ENCODE data around the gene CHN1.

The CHN1 gene

GRCh38 chr2:174863183-174863582, 142.0 kb downstream of the CHN1 start:
- DNase-seq, result no peak

- DNase-seq, result no peak
These were observed 145.5 kb downstream of the CHN1 start for GRCh38 chr2:174859563-174860169.

- DNase-seq, result no peak
These were observed 146.4 kb downstream of the CHN1 start for GRCh38 chr2:174858745-174859144.

- DNase-seq, result no peak
These were observed 148.7 kb downstream of the CHN1 start for GRCh38 chr2:174856447-174856846.

- no peak for DNase-seq
These were observed 157.9 kb downstream of the CHN1 start for GRCh38 chr2:174846941-174847938.

GRCh38 chr2:174846218-174846617, 159.0 kb downstream of the CHN1 start:
- no peak for DNase-seq

GRCh38 chr2:174844295-174844708, 160.9 kb downstream of the CHN1 start:
- DNase-seq, result peak in 1 of 2 experiments; percentile 38

GRCh38 chr2:174842496-174842895, 162.7 kb downstream of the CHN1 start:
- no peak for DNase-seq

GRCh38 chr2:174841936-174842335, 163.2 kb downstream of the CHN1 start:
- no peak for DNase-seq

- no peak for DNase-seq
These were observed 163.8 kb downstream of the CHN1 start for GRCh38 chr2:174841350-174841749.

GRCh38 chr2:174840436-174840835, 164.7 kb downstream of the CHN1 start:
- no peak for DNase-seq

- no peak for DNase-seq
These were observed 165.5 kb downstream of the CHN1 start for GRCh38 chr2:174839662-174840061.

GRCh38 chr2:174836995-174837390, 168.2 kb downstream of the CHN1 start:
- no peak for DNase-seq

- no peak for DNase-seq
These were observed 168.7 kb downstream of the CHN1 start for GRCh38 chr2:174836377-174836994.

- DNase-seq, result peak; percentile 68 to 74
These were observed 169.4 kb downstream of the CHN1 start for GRCh38 chr2:174835797-174836255.

- no peak for DNase-seq
These were observed 171.4 kb downstream of the CHN1 start for GRCh38 chr2:174833737-174834136.

- DNase-seq, result no peak
These were observed 174.6 kb downstream of the CHN1 start for GRCh38 chr2:174830561-174830960.

- no peak for DNase-seq
These were observed 175.6 kb downstream of the CHN1 start for GRCh38 chr2:174829550-174829949.

GRCh38 chr2:174827371-174828369, 177.5 kb downstream of the CHN1 start:
- no peak for DNase-seq

GRCh38 chr2:174826051-174826450, 179.1 kb downstream of the CHN1 start:
- DNase-seq, result no peak

- DNase-seq, result no peak
These were observed 181.1 kb downstream of the CHN1 start for GRCh38 chr2:174824068-174824467.

- DNase-seq, result no peak
These were observed 183.6 kb downstream of the CHN1 start for GRCh38 chr2:174821628-174822027.
